H9 (cell line): ENCODE measurements around the gene ZFAND3. TPM values are rescaled to one million over a fixed set of nuclear protein-coding genes. Genes with fewer than 3 reads are reported as not detected.

ENCODE experiments used
- DNase-seq: peaks from one replicate; pipeline ENCODE4 v3.0.0-alpha.2; 2017
- H2AFZ ChIP-seq: one replicate; pipeline ENCODE4 v1.6.1; 2013; ENCODE audit warnings: mild to moderate bottlenecking, low read length, control low read depth, moderate library complexity
- H2AK5ac ChIP-seq: 2 replicates; pipeline ENCODE4 v1.6.1; 2013; ENCODE audit warnings: low read length, control low read depth, mixed read lengths; ENCODE audit not compliant: insufficient read length
- H2BK120ac ChIP-seq: one replicate; pipeline ENCODE4 v1.6.1; 2013; ENCODE audit warnings: low read depth, mild to moderate bottlenecking, low read length, control low read depth, inconsistent platforms; ENCODE audit not compliant: poor library complexity, severe bottlenecking
- H2BK12ac ChIP-seq: 2 replicates; pipeline ENCODE4 v1.6.1; 2013; ENCODE audit warnings: low read length, control low read depth, mixed read lengths, low read depth; ENCODE audit not compliant: insufficient read length
- H2BK15ac ChIP-seq: 2 replicates; pipeline ENCODE4 v1.6.1; 2013; ENCODE audit warnings: low read depth, low read length, control low read depth
- H2BK20ac ChIP-seq: one replicate; pipeline ENCODE4 v1.6.1; 2013; ENCODE audit warnings: low read depth, mild to moderate bottlenecking, low read length, control low read depth, inconsistent platforms; ENCODE audit not compliant: poor library complexity, severe bottlenecking
- H2BK5ac ChIP-seq: 2 replicates; pipeline ENCODE4 v1.6.1; 2013; ENCODE audit warnings: low read length, control low read depth, mixed read lengths; ENCODE audit not compliant: insufficient read length
- H3K14ac ChIP-seq: 2 replicates; pipeline ENCODE4 v1.6.1; 2013; ENCODE audit warnings: low read length, control low read depth; ENCODE audit not compliant: insufficient read depth
- H3K18ac ChIP-seq: 2 replicates; pipeline ENCODE4 v1.6.1; 2013; ENCODE audit warnings: low read depth, mild to moderate bottlenecking, mixed read lengths, low read length, control low read depth; ENCODE audit not compliant: insufficient read length
- H3K23ac ChIP-seq: 2 replicates; pipeline ENCODE4 v1.6.1; 2013; ENCODE audit warnings: low read length, control low read depth, mixed read lengths, low read depth; ENCODE audit not compliant: insufficient read length
- H3K23me2 ChIP-seq: 2 replicates; pipeline ENCODE4 v1.6.1; 2013; ENCODE audit warnings: low read depth, mild to moderate bottlenecking, mixed read lengths, low read length, control low read depth; ENCODE audit not compliant: insufficient read length, poor library complexity, severe bottlenecking
- H3K27ac ChIP-seq: 2 replicates; pipeline ENCODE4 v1.5.1; 2013; ENCODE audit warnings: low read length, control low read depth, mixed read lengths, low read depth; ENCODE audit not compliant: insufficient read length
- H3K27me3 ChIP-seq: 2 replicates; pipeline ENCODE4 v1.6.1; 2013; ENCODE audit warnings: low read length, control low read depth, inconsistent platforms; ENCODE audit not compliant: insufficient read depth
- H3K4ac ChIP-seq: 2 replicates; pipeline ENCODE4 v1.6.1; 2013; ENCODE audit warnings: low read depth, mild to moderate bottlenecking, control low read depth, inconsistent platforms, low read length, moderate library complexity
- H3K4me1 ChIP-seq: 2 replicates; pipeline ENCODE4 v1.6.1; 2013; ENCODE audit warnings: low read length, control low read depth, inconsistent platforms; ENCODE audit not compliant: insufficient read depth
- H3K4me2 ChIP-seq: 2 replicates; pipeline ENCODE4 v1.6.1; 2013; ENCODE audit warnings: low read length, control low read depth, mixed read lengths; ENCODE audit not compliant: insufficient read length, insufficient read depth
- H3K56ac ChIP-seq: 2 replicates; pipeline ENCODE4 v1.6.1; 2013; ENCODE audit warnings: low read depth, mild to moderate bottlenecking, mixed read lengths, low read length, control low read depth; ENCODE audit not compliant: insufficient read length
- H3K79me1 ChIP-seq: 2 replicates; pipeline ENCODE4 v1.6.1; 2013; ENCODE audit warnings: low read depth, mild to moderate bottlenecking, moderate library complexity, low read length, control low read depth, inconsistent platforms; ENCODE audit not compliant: insufficient read depth, poor library complexity, severe bottlenecking
- H3K79me2 ChIP-seq: 2 replicates; pipeline ENCODE4 v1.6.1; 2013; ENCODE audit warnings: low read length, control low read depth, inconsistent platforms; ENCODE audit not compliant: insufficient read depth
- H3K9ac ChIP-seq: 2 replicates; pipeline ENCODE4 v1.6.1; 2013; ENCODE audit warnings: low read length, control low read depth, mixed read lengths; ENCODE audit not compliant: insufficient read length; ENCODE audit errors: extremely low read depth
- H3K9me3 ChIP-seq: one replicate; pipeline ENCODE4 v1.6.1; 2013; ENCODE audit warnings: low read depth, low read length, inconsistent platforms; ENCODE audit not compliant: control insufficient read depth
- H3T11ph ChIP-seq: one replicate; pipeline ENCODE4 v1.6.1; 2013; ENCODE audit warnings: mild to moderate bottlenecking, low read length, control low read depth, inconsistent platforms
- H4K20me1 ChIP-seq: one replicate; pipeline ENCODE4 v1.6.1; 2013; ENCODE audit not compliant: control insufficient read depth, insufficient read length, insufficient read depth
- H4K5ac ChIP-seq: 2 replicates; pipeline ENCODE4 v1.6.1; 2013; ENCODE audit warnings: low read depth, mild to moderate bottlenecking, mixed read lengths, low read length, control low read depth; ENCODE audit not compliant: insufficient read length
- H4K8ac ChIP-seq: replicated peaks from 2 replicates; pipeline ENCODE4 v1.6.1; 2013; ENCODE audit warnings: low read length, control low read depth, mixed read lengths, low read depth; ENCODE audit not compliant: insufficient read length
- H4K91ac ChIP-seq: 2 replicates; pipeline ENCODE4 v1.6.1; 2013; ENCODE audit warnings: low read depth, mild to moderate bottlenecking, moderate library complexity, mixed read lengths, low read length, control low read depth; ENCODE audit not compliant: insufficient read length
- H3K27ac Mint-ChIP-seq, 3 experiments: 2 replicates in 2 of 3; 3 replicates in 1 of 3; pipeline ENCODE4 v1.8.0; 2020 to 2021; ENCODE audit warnings: mixed read lengths in 3 of 3, mild to moderate bottlenecking in 1 of 3, moderate library complexity in 1 of 3
- H3K27me3 Mint-ChIP-seq: 2 replicates; pipeline ENCODE4 v1.8.0; 2021; ENCODE audit warnings: low read depth, mild to moderate bottlenecking, moderate library complexity, mixed read lengths
- H3K36me3 Mint-ChIP-seq, 3 experiments: 2 replicates in 2 of 3; 3 replicates in 1 of 3; pipeline ENCODE4 v1.8.0; 2020 to 2021; ENCODE audit warnings: low read depth in 3 of 3, mixed read lengths in 3 of 3; ENCODE audit not compliant: insufficient read depth in 1 of 3
- H3K4me1 Mint-ChIP-seq, 2 experiments: 2 replicates each; pipeline ENCODE4 v1.8.0; 2020; ENCODE audit warnings: mixed read lengths in 2 of 2
- H3K4me3 Mint-ChIP-seq, 2 experiments: 2 replicates in 1 of 2; 3 replicates in 1 of 2; pipeline ENCODE4 v1.8.0; 2020 to 2021; ENCODE audit warnings: mild to moderate bottlenecking in 2 of 2, mixed read lengths in 2 of 2, moderate library complexity in 1 of 2
- H3K9me3 Mint-ChIP-seq, 2 experiments: 2 replicates in 1 of 2; 3 replicates in 1 of 2; pipeline ENCODE4 v1.8.0; 2020; ENCODE audit warnings: mild to moderate bottlenecking in 2 of 2, mixed read lengths in 2 of 2, moderate library complexity in 1 of 2
- WGBS: extraction: QIAGEN DNeasy Blood & Tissue Kit; methylation state at CpG from one replicate; pipeline ENCODE4 v1.1.7; 2013; ENCODE audit warnings: missing lambda C conversion rate, low lambda C conversion rate, mixed read lengths; ENCODE audit not compliant: insufficient read length; ENCODE audit errors: extremely low coverage; 5-methylcytosine and 5-hydroxymethylcytosine counted together
- total RNA-seq: library from RNA; stranded (reverse); gene quantifications from 2 replicates; pipeline ENCODE4 v1.2.1, GENCODE V29; 2021
- TF ChIP-seq, protein P1 (sequence below): fragments of 200-600 bp; sonication (generic); conservative IDR thresholded peaks from 3 replicates; pipeline ENCODE4 v1.8.0; 2021; ENCODE audit warnings: antibody characterized with exemption, mild to moderate bottlenecking

The ZFAND3 gene
- total RNA-seq, 1 experiment from 2014 or later: 57.7 TPM

DNA sequence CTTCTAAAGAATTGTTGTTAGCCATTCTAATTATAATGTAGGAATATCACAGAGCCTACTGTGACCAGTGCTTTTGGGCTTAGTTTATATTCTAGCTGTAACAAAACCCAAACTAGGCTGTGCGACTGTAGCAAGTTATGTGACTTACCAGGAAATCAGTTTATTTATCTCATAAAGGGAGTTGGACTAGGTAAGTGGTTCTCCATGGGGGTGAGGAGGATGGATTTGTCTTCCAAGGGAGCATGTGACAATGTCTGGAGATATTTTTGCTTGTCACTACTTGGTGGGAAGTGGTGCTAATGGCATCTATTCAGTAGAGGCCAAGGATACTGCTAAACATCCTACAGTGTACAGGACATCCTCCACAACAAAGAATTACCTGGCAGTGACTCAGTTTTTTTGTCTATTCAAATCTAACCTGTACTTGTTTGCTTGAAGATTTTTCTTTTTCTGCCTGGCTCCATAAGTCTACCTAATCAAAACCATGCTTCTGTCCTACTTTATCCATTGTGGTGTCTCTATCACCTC lies 32.5 kb downstream of the ZFAND3 start:
- Mint-ChIP-seq H3K4me3 (no peak overlapping the region), H3K4me1 (peaks cover 4 to 9% of the 10 kb centered on the region in 2 experiments; a peak in 2 of 4 replicates), H3K27me3 (no peaks in the 10 kb centered on the region), H3K36me3 (no peaks in the 10 kb centered on the region), H3K27ac (no peak overlapping the region), H3K9me3 (no peaks in the 10 kb centered on the region)
- Histone ChIP-seq H3K27me3 (no peaks in the 10 kb centered on the region), H3K79me1 (peaks cover 12% of the 10 kb centered on the region), H2BK5ac (no peak overlapping the region), H3K27ac (no peak overlapping the region), H3K23ac (no peak overlapping the region), H3K4me1 (no peaks in the 10 kb centered on the region; the same call in 1 of the 2 replicates), H2BK12ac (no peak overlapping the region), H3K14ac (no peak overlapping the region), H3K56ac (no peak overlapping the region), H3K9me3 (no peaks in the 10 kb centered on the region), H3K9ac (no peak overlapping the region), H3T11ph (no peak overlapping the region), H3K79me2 (peaks cover 7% of the 10 kb centered on the region; the same call in 1 of the 2 replicates), H4K91ac (no peak overlapping the region), H3K4me2 (no peak overlapping the region), H2AK5ac (no peak overlapping the region), H4K8ac (no peak overlapping the region), H4K20me1 (no peaks in the 10 kb centered on the region), H3K23me2 (no peaks in the 10 kb centered on the region), H4K5ac (no peak overlapping the region), H2AFZ (no peak overlapping the region), H2BK15ac (no peak overlapping the region), H3K18ac (no peak overlapping the region), H2BK120ac (no peak overlapping the region), H3K4ac (no peak overlapping the region), H2BK20ac (no peak overlapping the region)
- no CpG with 5 or more reads among the region's 1 CpG for WGBS
- DNase-seq: no peak
- TF ChIP-seq, protein P1, sequence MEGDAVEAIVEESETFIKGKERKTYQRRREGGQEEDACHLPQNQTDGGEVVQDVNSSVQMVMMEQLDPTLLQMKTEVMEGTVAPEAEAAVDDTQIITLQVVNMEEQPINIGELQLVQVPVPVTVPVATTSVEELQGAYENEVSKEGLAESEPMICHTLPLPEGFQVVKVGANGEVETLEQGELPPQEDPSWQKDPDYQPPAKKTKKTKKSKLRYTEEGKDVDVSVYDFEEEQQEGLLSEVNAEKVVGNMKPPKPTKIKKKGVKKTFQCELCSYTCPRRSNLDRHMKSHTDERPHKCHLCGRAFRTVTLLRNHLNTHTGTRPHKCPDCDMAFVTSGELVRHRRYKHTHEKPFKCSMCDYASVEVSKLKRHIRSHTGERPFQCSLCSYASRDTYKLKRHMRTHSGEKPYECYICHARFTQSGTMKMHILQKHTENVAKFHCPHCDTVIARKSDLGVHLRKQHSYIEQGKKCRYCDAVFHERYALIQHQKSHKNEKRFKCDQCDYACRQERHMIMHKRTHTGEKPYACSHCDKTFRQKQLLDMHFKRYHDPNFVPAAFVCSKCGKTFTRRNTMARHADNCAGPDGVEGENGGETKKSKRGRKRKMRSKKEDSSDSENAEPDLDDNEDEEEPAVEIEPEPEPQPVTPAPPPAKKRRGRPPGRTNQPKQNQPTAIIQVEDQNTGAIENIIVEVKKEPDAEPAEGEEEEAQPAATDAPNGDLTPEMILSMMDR: no peak
